Measurements from ENCODE around the gene POLR2E.

GRCh38 chr19:1037621-1038064 lies 57.5 kb downstream of the POLR2E start:
- TF ChIP-seq ATF1 (CRISPR knock-in tag; IDR thresholded peaks at IDR 0.05): no peak
- no peak for TF ChIP-seq CTCF (CRISPR knock-in tag; IDR thresholded peaks at IDR 0.05)
- no peak for TF ChIP-seq FOXK1 (CRISPR knock-in tag; IDR thresholded peaks at IDR 0.05; ENCODE audit: borderline replicate concordance, low read depth)
- no peak for TF ChIP-seq ZNF121 (CRISPR knock-in tag; IDR thresholded peaks at IDR 0.05)
- no peak for TF ChIP-seq ZNF12 (CRISPR knock-in tag; IDR thresholded peaks at IDR 0.05)
